Mucosa of gallbladder (tissue), 1 donor: ENCODE measurements around the gene SEMA4A. TPM values are rescaled to one million over a fixed set of nuclear protein-coding genes. Genes with fewer than 3 reads are reported as not detected.
"Not testable (repeated sequence)": the region's sequence is repeated elsewhere in the genome, so short reads cannot be mapped to it uniquely, and the experiment has no call there.

Source experiments
- DNase-seq: peaks from one replicate; pipeline ENCODE4 v3.0.0-alpha.2; 2020; ENCODE audit warnings: low spot score
- total RNA-seq: library from RNA; stranded (reverse); gene quantifications from one replicate; pipeline ENCODE4 v1.2.1, GENCODE V29; 2021
- donor health status: DM: no; HTN: no; CAD: no.

SEMA4A gene
- total RNA-seq, 1 donor from 2014 or later = 24.4 TPM

DNA sequence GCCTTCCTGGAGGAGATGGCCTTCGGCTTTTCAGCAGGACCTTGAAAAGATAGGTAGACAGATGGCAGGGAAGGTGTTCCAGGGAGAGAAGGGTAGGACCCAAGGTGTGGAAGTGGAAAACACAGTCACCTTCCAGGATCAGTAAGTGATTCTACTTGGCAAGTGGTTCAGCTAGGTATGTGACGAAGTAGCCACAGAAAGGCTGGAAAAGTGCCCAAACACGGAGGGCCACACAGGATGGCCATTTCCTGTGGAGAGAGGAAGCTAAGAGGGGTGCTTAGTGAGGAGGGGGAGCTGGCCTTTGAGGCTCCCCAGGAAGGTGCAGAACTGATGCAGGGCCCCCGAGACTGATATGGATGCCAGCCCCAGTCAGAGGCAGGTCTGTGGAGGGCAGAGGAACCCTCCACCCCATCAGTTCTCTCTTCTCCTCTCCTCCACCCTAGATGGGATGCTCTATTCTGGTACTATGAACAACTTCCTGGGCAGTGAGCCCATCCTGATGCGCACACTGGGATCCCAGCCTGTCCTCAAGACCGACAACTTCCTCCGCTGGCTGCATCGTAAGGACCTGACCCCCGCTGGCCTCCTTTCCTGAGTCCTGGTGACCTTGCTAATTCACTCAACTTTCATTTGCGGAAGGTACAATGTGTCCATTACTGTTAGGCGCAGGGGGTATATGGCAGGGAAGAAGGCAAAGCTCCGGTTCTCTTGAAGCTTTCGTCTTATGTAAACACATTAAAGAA, 6.8 kb downstream of the SEMA4A start:
- DNase-seq = no peak

DNA sequence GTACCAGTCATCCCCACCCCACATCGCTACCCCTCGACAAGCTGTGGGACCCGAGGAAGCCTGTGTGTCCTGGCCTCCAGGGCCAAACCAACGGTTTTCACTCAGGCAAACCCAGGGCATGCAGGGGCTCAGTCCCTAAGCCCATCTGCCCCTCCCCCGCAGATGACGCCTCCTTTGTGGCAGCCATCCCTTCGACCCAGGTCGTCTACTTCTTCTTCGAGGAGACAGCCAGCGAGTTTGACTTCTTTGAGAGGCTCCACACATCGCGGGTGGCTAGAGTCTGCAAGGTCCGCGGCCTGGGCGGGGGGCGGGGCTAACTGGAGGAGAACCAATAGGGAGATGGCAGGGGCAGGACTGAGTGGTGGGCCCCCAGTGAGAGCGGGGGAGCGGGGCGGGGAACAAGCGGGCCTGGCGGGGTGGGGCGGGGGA, 7.4 kb downstream of the SEMA4A start:
- DNase-seq = peak; percentile 68

DNA sequence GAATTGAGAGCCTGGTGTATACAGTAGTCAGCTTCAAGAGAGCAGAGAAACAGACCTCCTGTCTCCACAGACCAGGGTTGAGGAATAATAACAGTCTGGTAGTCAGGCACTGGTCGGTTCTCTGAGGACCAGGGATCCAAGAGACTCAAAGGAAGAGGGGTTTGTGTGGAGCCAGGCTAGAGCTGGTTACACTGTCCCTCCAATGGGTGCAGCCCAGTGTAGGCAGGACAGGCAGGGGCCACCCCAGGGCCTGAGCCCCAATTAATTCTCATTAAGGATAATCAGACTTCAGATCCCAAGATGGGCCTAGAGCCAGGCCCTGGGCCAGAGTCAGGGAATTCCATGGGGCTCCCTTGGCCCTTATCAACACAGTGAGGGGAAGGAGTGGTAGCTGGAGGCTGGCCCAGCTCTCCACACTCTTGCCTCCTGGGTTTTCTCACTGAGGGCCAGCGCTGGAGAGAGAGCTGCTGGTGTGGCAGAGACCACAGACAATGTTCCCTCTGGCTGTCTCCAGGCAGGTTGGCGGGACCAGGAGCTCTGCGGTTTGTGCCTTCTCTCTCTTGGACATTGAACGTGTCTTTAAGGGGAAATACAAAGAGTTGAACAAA, 9.1 kb downstream of the SEMA4A start:
- DNase-seq = no peak

DNA sequence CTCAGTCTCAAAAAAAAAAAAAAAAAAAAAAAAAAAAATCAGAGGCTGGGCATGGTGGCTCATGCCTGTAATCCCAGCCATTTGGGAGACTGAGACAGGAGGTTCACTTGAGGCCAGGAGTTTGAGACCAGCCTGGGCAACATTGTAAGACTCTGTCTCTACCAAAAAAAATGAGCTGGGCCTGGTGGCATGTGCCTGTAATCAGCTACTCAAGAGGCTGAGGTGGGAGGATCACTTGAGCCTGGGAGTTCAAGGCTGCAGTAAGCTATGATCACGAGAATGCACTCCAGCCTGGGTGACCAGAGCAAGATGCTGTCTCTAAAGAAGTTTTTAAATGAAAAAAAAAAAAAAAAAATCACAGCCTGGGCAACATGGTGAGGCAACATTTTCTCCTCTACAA, 10.3 kb downstream of the SEMA4A start:
- no peak for DNase-seq

DNA sequence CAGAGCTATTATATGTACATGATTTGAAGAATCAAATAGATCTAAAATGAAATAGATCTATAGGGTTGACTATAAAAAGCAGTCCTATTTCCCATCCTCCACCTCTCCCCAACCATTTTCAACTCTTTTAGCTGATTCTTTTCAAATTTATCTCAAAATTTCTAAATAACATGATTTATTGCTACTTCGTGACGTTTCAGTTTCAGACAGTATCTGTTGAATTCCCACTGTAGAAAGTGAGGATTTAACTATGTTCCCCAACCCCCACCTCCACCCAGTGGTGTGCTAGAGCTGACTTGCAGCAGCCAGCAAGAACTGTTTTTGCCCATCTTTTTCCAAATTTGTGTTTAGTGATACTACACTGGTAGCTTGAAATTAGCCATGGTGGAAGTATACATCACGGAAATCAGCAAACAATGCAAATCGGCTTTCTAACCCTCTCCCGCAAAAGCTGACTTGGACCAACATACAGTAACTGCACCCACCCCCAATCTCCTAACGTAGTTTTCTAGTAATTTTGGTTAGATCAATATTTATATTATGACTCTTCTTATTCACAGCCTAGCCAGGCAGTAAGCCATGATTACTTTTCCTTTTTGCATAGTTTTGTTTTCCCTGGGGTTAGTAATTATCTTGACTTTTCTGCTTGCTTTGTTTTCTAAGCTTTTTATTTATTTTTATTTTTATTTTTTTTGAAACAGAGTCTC, 10.9 kb downstream of the SEMA4A start:
- DNase-seq = no peak

DNA sequence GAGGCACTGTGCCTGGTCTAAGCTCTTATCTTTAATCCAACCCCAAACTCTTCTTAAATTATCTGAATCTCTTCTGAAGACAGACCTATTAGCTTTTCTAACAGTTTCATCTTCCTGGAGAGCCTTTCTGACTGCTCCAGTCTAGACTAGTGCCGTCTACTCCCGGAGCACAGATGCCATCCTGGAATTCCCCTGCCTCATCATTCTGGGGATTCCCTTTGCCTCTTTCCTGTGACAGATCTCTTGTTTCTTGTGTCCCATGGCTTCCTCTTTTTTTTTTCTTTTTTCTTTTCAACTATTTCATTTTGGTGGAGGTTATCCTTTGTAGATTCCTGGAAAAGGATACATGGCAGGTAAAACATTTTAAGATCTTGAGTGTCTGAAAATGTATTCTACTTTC, 11.7 kb downstream of the SEMA4A start:
- no peak for DNase-seq

DNA sequence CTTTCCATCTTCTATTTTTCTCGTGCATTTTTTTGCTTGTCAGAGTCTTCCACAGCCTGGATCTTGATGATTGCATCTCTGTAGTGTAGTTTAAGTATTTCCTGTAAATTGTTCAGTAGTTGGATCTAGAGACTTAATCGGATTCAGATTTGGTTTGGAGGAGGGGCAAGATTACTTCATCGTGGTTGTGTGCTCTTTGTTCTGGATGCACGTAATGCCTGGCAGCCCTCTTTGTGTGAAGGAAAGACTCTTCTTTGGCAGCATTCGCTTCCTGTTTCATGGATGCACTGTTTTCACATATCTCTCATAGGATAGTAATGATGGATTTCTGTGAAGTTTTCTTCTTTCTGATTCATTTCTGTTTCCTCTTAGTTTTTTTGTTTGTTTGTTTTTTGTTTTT, 14.2 kb downstream of the SEMA4A start:
- DNase-seq = no peak

DNA sequence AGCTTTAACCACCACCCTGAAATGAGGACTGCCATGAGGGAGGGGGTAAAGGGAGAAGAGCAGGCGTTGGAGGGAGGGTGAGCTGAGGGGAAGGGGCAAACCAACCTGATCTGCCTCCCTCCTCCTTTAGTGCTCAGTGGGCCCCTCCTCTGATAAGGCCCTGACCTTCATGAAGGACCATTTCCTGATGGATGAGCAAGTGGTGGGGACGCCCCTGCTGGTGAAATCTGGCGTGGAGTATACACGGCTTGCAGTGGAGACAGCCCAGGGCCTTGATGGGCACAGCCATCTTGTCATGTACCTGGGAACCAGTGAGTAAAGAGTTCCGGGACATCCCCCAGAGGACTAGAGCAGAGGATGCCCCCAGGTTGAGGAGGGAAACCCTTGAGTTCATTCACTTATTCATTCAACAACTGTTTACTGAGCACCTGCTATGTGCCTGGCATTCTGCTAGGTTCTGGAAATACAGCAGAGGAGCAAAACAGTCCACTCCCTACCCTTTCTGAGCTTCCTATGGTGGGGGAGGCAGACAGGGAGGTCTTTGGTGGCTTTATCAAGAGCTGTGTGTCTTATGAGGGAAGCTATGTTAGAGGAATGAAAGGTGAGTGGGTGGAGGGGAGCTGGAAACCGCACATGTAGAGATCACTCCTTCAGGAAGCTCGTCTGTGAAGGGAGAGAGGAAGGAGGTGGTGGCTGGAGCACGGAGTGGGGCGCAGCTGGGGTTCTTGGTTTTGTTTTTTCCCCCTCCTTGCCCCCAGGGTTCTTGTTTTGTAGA, 19.5 kb downstream of the SEMA4A start:
- DNase-seq = no peak

DNA sequence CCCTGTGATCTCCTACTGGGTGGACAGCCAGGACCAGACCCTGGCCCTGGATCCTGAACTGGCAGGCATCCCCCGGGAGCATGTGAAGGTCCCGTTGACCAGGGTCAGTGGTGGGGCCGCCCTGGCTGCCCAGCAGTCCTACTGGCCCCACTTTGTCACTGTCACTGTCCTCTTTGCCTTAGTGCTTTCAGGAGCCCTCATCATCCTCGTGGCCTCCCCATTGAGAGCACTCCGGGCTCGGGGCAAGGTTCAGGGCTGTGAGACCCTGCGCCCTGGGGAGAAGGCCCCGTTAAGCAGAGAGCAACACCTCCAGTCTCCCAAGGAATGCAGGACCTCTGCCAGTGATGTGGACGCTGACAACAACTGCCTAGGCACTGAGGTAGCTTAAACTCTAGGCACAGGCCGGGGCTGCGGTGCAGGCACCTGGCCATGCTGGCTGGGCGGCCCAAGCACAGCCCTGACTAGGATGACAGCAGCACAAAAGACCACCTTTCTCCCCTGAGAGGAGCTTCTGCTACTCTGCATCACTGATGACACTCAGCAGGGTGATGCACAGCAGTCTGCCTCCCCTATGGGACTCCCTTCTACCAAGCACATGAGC, 23.3 kb downstream of the SEMA4A start:
- no peak for DNase-seq

DNA sequence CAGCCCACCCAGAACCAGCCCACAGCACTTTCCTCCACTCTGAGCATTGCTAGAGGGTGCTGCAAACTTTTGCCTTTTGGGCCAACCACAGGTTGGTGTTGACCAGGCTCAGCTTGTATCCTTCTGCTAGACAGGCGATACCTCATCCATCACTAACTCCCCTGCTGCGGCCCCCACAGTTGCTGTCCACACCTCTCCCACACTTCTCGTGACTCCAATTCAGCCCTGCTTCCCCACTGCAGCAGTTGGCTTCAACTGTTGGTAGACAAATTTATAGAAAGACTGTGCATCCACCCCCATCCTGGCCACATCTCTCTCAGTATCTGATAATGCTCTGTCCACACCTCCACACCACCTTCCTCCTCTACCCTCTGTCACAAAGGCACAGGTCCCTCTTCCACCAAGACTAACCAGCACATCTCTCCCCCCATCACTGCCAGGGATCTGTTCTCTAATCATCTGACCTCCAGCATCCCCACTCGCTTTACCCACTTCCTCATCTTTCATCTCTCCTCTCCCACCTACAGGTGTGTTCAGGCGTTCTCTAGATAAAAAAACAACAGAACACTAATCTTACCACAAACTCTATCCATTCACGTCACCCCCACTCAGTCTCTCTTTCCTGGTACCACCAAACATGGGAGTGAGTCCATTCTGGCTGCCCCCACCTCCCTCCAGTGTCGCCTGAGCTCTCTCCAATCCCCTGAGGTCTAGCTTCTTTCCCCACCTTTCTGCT, 24.7 kb downstream of the SEMA4A start:
- DNase-seq = no peak

DNA sequence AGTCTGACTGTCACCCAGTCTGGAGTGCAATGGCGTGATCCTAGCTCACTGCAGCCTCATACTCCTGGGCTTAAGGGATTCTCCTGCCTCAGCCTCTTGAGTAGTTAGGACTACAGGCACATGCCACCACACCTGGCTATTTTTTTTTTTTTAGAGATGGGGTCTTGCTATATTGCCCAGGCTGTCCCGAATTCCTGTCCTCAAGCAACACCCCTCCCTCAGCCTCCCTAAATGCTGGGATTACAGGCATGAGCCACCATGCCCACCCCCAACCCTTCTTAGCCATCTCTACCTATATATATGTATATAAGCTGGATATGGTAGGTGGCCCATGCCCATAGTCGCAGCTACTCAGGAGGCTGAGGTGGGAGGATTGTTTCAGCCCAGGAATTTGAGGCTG, 27.1 kb downstream of the SEMA4A start:
- DNase-seq = no peak

DNA sequence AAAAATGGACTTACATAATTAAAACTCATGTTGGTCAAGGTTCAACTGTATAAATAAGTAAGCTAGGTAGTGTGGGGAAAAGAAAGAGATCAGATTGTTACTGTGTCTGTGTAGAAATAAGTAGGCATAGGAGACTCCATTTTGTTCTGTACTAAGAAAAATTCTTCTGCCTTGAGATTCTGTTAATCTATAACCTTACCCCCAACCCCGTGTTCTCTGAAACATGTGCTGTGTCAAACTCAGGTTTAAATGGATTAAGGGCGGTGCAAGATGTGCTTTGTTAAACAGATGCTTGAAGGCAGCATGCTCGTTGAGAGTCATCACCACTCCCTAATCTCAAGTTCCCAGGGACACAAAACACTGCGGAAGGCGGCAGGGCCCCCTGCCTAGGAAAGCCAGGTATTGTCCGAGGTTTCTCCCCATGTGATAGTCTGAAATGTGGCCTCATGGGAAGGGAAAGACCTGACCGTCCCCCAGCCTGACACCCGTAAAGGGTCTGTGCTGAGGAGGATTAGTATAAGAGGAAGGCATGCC, 28.1 kb downstream of the SEMA4A start:
- not testable (repeated sequence) for DNase-seq

DNA sequence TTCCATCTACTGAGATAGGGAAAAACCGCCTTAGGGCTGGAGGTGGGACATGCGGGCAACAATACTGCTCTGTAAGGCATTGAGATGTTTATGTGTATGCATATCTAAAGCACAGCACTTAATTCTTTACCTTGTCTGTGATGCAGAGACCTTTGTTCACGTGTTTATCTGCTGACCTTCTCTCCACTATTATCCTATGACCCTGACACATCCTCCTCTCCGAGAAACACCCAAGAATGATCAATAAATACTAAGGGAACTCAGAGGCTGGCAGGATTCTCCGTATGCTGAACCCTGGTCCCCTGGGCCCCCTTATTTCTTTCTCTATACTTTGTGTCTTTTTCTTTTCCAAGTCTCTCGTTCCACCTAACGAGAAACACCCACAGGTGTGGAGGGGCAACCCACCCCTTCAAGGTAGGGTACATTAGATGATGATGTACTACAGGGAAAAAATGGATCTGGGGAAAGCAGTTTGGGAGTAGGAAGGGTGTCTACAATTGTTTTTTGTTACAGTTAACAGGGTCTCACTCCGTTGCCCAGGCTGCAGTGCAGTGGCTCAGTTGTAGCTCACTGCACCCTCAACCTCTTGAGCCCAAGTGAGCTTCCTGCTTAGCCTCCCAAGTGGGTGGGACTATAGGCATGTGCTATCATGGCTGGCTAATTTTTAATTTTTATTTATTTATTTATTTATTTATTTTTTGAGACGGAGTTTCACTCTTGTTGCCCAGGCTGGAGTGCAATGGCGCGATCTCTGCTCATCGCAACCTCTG, 28.8 kb downstream of the SEMA4A start:
- peak; percentile 25 for DNase-seq

DNA sequence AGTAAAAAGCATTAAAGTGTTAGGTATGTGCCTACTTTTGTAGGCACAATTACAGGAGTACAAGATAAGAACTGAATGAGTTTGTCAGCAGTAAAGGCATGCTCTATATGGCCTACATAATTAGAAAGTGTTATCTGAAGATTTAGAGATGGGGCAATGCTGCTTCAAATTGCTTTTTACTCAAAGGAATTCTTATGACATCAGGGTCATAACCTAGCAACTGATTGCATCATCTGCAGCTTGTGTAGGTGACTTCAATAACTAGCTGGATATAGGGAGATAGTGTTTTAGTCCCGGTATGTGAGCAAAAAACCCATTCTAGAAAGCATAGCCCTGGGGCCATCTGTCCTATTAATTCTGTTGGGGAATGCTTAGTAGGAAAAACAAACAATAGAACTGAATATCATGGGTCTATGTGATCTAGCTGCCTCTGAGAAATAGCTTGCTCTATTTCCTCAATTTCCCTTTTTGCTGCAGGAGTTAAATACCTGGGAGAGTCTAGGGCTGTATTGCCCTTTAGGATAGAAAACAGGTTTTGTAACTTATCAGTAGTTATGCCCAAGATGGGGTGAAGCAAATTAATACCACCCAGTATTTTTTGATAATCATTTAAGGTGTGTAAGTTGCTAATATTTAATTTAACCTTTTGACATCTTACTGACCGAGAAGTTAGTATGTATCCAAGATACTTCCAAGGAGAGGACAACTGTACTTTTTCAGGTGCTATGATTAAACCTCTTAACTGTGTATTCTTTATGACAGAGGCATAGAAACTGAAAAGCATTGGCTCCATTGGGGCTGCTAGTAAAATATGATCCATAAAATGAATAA, 33.2 kb downstream of the SEMA4A start:
- DNase-seq = not testable (repeated sequence)

DNA sequence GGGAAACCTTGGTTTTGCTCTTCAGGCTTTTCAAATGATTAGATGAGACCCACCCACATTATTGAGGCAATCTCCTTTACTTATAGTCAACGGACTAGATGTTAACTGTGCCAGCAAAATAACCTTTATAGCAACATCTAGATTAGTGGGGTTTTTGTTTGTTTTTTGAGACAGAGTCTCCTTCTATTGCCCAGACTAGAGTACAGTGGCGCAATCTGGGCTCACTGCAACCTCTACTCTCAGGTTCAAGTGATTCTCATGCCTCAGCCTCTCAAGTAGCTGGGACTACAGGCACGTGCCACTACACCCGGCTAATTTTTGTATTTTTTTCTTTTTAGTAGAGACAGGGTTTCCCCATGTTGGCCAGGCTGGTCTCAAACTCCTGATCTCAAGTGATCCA, 36.9 kb downstream of the SEMA4A start:
- not testable (repeated sequence) for DNase-seq

DNA sequence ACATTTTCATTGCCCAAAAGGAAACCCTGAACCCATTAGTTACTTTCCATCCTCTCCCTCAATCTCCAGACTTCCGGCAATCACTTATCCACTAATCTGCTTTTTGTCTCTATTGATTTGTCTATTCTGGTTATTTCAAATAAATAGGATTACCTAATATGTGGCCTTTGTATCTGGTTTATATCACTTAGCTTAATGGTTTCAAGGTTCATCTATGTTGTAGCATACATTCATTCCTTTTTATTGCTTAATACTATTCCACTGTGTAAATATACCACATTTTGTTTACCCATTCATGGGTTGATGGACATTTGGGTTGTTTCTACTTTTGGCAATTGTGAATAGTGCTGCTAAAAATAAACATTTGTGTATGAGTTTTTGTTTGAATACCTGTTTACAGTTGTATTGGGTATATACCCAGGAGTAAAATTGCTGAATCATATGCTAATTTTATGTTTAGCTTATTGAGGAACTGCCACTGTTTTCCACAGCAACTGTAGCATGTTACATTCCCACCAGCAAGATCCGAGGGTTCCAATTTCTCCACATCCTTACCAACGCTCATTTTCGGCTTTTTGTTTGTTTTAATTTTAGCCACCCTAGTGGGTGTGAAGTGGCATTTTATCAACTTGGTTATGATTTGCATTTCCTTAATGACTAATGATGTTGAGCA, 38.0 kb downstream of the SEMA4A start:
- no peak for DNase-seq

DNA sequence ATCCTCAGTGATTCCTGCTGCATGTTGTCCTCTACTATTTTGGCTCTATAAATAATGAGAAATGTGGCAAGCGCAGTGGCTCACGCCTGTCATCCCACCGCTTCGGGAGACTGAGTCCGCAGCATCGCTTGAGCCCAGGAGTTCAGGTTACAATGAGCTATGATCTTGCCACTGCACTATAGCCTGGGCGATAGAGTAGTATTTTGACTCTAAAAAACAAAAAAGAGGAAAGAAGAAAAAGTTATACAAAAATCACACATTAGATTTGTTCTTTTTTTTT, 39.8 kb downstream of the SEMA4A start:
- DNase-seq = no peak

DNA sequence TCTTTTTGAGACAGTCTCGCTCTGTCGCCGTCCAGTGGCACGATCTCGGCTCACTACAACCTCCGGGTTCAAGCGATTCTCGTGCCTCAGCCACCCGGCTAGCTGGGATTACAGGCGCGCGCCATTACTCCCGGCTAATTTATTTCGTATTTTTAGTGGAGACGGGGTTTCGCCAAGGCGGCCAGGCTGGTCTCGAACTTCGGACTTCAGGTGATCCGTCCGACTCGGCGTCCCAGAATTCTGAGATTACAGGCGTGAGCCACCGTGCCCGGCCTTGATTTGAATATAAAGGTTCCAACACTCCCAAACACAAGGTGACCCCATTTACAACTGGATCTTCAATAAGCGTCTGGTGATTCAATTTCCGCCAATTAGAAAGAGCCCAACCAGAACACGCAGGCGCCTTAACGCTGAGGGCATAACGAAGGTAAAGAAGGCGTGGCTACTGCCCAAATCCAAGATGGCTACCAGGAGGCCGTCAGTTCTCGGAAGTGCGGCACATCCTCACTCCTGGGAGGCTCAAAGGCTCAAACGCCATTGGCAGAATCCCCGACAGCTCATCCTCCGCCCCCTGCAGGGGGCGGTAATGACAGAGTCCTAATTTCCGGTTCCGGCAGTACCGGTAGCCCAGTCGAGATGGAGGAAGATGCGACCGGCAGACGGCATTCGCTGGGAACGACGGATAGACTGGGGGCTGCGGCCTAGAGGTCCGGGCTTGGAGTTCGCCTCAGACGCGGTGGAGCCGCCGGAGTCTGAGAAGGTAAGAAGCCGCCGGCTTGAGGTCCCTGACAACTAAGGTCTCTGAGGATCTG, 40.3 kb downstream of the SEMA4A start, which contains the start of gene SLC25A44:
Gene SLC25A44, plus strand, starts transcription at position 617 of the 812 bp plus-strand sequence. CDS start 5,744 bp downstream, outside the sequence.
- DNase-seq = peak; percentile 98
